ENCODE results near the gene LHX1.

Gene LHX1

GRCh38 chr17:36942019-36942599, 4.8 kb downstream of the LHX1 start:
- Histone ChIP-seq H3K4me2 (ENCODE audit: low read length) (peak overlapping the region; percentile 57), H3K27me3 (ENCODE audit: control insufficient read depth, insufficient read depth, low read length) (peaks cover 99% of the 10 kb centered on the region), H3K9ac (ENCODE audit: low read depth, low read length) (no peak overlapping the region), H3K4me1 (ENCODE audit: control insufficient read depth, insufficient read depth, low read length) (peaks cover 14% of the 10 kb centered on the region), H3K4me3 (ENCODE audit: low read length) (peak overlapping the region; percentile 28), H3K36me3 (ENCODE audit: insufficient read depth, low read length) (no peaks in the 10 kb centered on the region), H3K9me3 (replicated peaks; ENCODE audit: low read length) (no peaks in the 10 kb centered on the region)

- H3K9me3 ChIP-seq (replicated peaks; ENCODE audit: low read length), result no peaks in the 10 kb centered on the region
- H3K4me1 ChIP-seq (ENCODE audit: control insufficient read depth, insufficient read depth, low read length), result peaks cover 9% of the 10 kb centered on the region
- peak overlapping the region; percentile 57 for H3K4me2 ChIP-seq (ENCODE audit: low read length)
- peaks cover 99% of the 10 kb centered on the region for H3K27me3 ChIP-seq (ENCODE audit: control insufficient read depth, insufficient read depth, low read length)
- no peak overlapping the region for H3K9ac ChIP-seq (ENCODE audit: low read depth, low read length)
- H3K36me3 ChIP-seq (ENCODE audit: insufficient read depth, low read length), result no peaks in the 10 kb centered on the region
- no peak overlapping the region for H3K4me3 ChIP-seq (ENCODE audit: low read length)
Observed at GRCh38 chr17:36942631-36943125, 5.4 kb downstream of the LHX1 start.

- Histone ChIP-seq H3K9ac (ENCODE audit: low read depth, low read length) (no peak overlapping the region), H3K9me3 (replicated peaks; ENCODE audit: low read length) (no peaks in the 10 kb centered on the region), H3K4me3 (ENCODE audit: low read length) (no peak overlapping the region), H3K4me2 (ENCODE audit: low read length) (no peak overlapping the region), H3K36me3 (ENCODE audit: insufficient read depth, low read length) (no peaks in the 10 kb centered on the region), H3K4me1 (ENCODE audit: control insufficient read depth, insufficient read depth, low read length) (peaks cover 10% of the 10 kb centered on the region), H3K27me3 (ENCODE audit: control insufficient read depth, insufficient read depth, low read length) (peaks cover 96% of the 10 kb centered on the region)
Observed at GRCh38 chr17:36943250-36944191, 6.2 kb downstream of the LHX1 start.

- peaks cover 86% of the 10 kb centered on the region for H3K27me3 ChIP-seq (ENCODE audit: control insufficient read depth, insufficient read depth, low read length)
- no peaks in the 10 kb centered on the region for H3K36me3 ChIP-seq (ENCODE audit: insufficient read depth, low read length)
- H3K4me2 ChIP-seq (ENCODE audit: low read length), result no peak overlapping the region
- H3K9ac ChIP-seq (ENCODE audit: low read depth, low read length), result no peak overlapping the region
- H3K9me3 ChIP-seq (replicated peaks; ENCODE audit: low read length), result no peaks in the 10 kb centered on the region
- H3K4me1 ChIP-seq (ENCODE audit: control insufficient read depth, insufficient read depth, low read length), result peaks cover 11% of the 10 kb centered on the region
- H3K4me3 ChIP-seq (ENCODE audit: low read length), result no peak overlapping the region
Observed at GRCh38 chr17:36944553-36944952, 7.3 kb downstream of the LHX1 start.

- peaks cover 13% of the 10 kb centered on the region for H3K4me1 ChIP-seq (ENCODE audit: control insufficient read depth, insufficient read depth, low read length)
- no peak overlapping the region for H3K4me3 ChIP-seq (ENCODE audit: low read length)
- peaks cover 81% of the 10 kb centered on the region for H3K27me3 ChIP-seq (ENCODE audit: control insufficient read depth, insufficient read depth, low read length)
- no peaks in the 10 kb centered on the region for H3K36me3 ChIP-seq (ENCODE audit: insufficient read depth, low read length)
- no peak overlapping the region for H3K4me2 ChIP-seq (ENCODE audit: low read length)
- no peaks in the 10 kb centered on the region for H3K9me3 ChIP-seq (replicated peaks; ENCODE audit: low read length)
- H3K9ac ChIP-seq (ENCODE audit: low read depth, low read length), result no peak overlapping the region
Observed at GRCh38 chr17:36945140-36945539, 7.9 kb downstream of the LHX1 start.

- Histone ChIP-seq H3K9me3 (replicated peaks; ENCODE audit: low read length) (no peaks in the 10 kb centered on the region), H3K4me1 (ENCODE audit: control insufficient read depth, insufficient read depth, low read length) (peaks cover 16% of the 10 kb centered on the region), H3K27me3 (ENCODE audit: control insufficient read depth, insufficient read depth, low read length) (peaks cover 71% of the 10 kb centered on the region), H3K4me3 (ENCODE audit: low read length) (no peak overlapping the region), H3K36me3 (ENCODE audit: insufficient read depth, low read length) (no peaks in the 10 kb centered on the region), H3K9ac (ENCODE audit: low read depth, low read length) (no peak overlapping the region), H3K4me2 (ENCODE audit: low read length) (no peak overlapping the region)
Observed at GRCh38 chr17:36945959-36946725, 8.9 kb downstream of the LHX1 start.

GRCh38 chr17:36946726-36947091, 9.4 kb downstream of the LHX1 start:
- Histone ChIP-seq H3K9me3 (replicated peaks; ENCODE audit: low read length) (no peaks in the 10 kb centered on the region), H3K4me2 (ENCODE audit: low read length) (no peak overlapping the region), H3K36me3 (ENCODE audit: insufficient read depth, low read length) (no peaks in the 10 kb centered on the region), H3K4me3 (ENCODE audit: low read length) (no peak overlapping the region), H3K4me1 (ENCODE audit: control insufficient read depth, insufficient read depth, low read length) (peaks cover 16% of the 10 kb centered on the region), H3K27me3 (ENCODE audit: control insufficient read depth, insufficient read depth, low read length) (peaks cover 65% of the 10 kb centered on the region), H3K9ac (ENCODE audit: low read depth, low read length) (no peak overlapping the region)

- Histone ChIP-seq H3K9ac (ENCODE audit: low read depth, low read length) (peak overlapping the region; percentile 95), H3K4me2 (ENCODE audit: low read length) (peak overlapping the region; percentile 99), H3K4me1 (ENCODE audit: control insufficient read depth, insufficient read depth, low read length) (peaks cover 13% of the 10 kb centered on the region), H3K36me3 (ENCODE audit: insufficient read depth, low read length) (peaks cover 13% of the 10 kb centered on the region), H3K4me3 (ENCODE audit: low read length) (peak overlapping the region; percentile 96), H3K27me3 (ENCODE audit: control insufficient read depth, insufficient read depth, low read length) (peaks cover 51% of the 10 kb centered on the region), H3K9me3 (replicated peaks; ENCODE audit: low read length) (no peaks in the 10 kb centered on the region)
Observed at GRCh38 chr17:36947922-36948716, 10.8 kb downstream of the LHX1 start.

- H3K27me3 ChIP-seq (ENCODE audit: control insufficient read depth, insufficient read depth, low read length), result peaks cover 43% of the 10 kb centered on the region
- H3K9me3 ChIP-seq (replicated peaks; ENCODE audit: low read length), result no peaks in the 10 kb centered on the region
- H3K36me3 ChIP-seq (ENCODE audit: insufficient read depth, low read length), result peaks cover 20% of the 10 kb centered on the region
- peak within 1 kb of the TSS; percentile 99 for H3K4me2 ChIP-seq (ENCODE audit: low read length)
- H3K4me3 ChIP-seq (ENCODE audit: low read length), result peak within 1 kb of the TSS; percentile 96
- peak within 1 kb of the TSS; percentile 95 for H3K9ac ChIP-seq (ENCODE audit: low read depth, low read length)
- H3K4me1 ChIP-seq (ENCODE audit: control insufficient read depth, insufficient read depth, low read length), result peaks cover 13% of the 10 kb centered on the region
Observed at GRCh38 chr17:36948717-36949460, 11.6 kb downstream of the LHX1 start, which contains the start of gene AATF. Gene AATF (plus strand): TSS chr17:36948954. CDS start chr17:36949126, 172 bp downstream.

GRCh38 chr17:36949461-36949927, 12.2 kb downstream of the LHX1 start:
- Histone ChIP-seq H3K4me2 (ENCODE audit: low read length) (peak overlapping the region; percentile 99), H3K27me3 (ENCODE audit: control insufficient read depth, insufficient read depth, low read length) (peaks cover 37% of the 10 kb centered on the region), H3K9ac (ENCODE audit: low read depth, low read length) (peak overlapping the region; percentile 95), H3K4me3 (ENCODE audit: low read length) (peak overlapping the region; percentile 96), H3K9me3 (replicated peaks; ENCODE audit: low read length) (no peaks in the 10 kb centered on the region), H3K4me1 (ENCODE audit: control insufficient read depth, insufficient read depth, low read length) (peaks cover 13% of the 10 kb centered on the region), H3K36me3 (ENCODE audit: insufficient read depth, low read length) (peaks cover 26% of the 10 kb centered on the region)
